CD4-positive, alpha-beta T cell (primary cell): ENCODE results near the gene ARCN1. TPM values are rescaled to one million over a fixed set of nuclear protein-coding genes. Genes with fewer than 3 reads are reported as not detected.

Experiments used
- ATAC-seq: fragments of 200-7000 bp; cut with Tn5 transposase; one replicate; pipeline ENCODE4 v1.10.0; 2022; ENCODE audit warnings: mild to moderate bottlenecking; ENCODE audit not compliant: poor library complexity
- CTCF ChIA-PET: fragments of 350-600 bp; sonication (Branson Sonifier 250); formaldehyde crosslinking; loops from one replicate; lab custom pipeline; 2021; ENCODE audit warnings: antibody characterized with exemption, inconsistent platforms; lab: Charles Lee
- POLR2A ChIA-PET: fragments of 350-600 bp; sonication (Branson Sonifier 250); formaldehyde crosslinking; loops from one replicate; lab custom pipeline; 2021; ENCODE audit warnings: antibody characterized with exemption, inconsistent platforms; lab: Charles Lee
- DNase-seq, 14 experiments: peaks; one replicate each; pipeline ENCODE4 v3.0.0-alpha.2; 2013 to 2020; ENCODE audit warnings: mixed read lengths in 2 of 14
- H3K27ac ChIP-seq, 2 donors: one replicate each; pipeline versions ENCODE4 v1.5.1 to v1.7.0; 2013; ENCODE audit warnings: low read length in 2 of 2, low read depth in 1 of 2, mild to moderate bottlenecking in 1 of 2
- H3K27me3 ChIP-seq, 2 experiments: 1 replicate in 1 of 2; 2 replicates in 1 of 2; pipeline versions ENCODE4 v1.6.1 to v1.7.0; 2013; ENCODE audit warnings: low read length in 2 of 2, control low read depth in 1 of 2, mild to moderate bottlenecking in 1 of 2, moderate library complexity in 1 of 2; ENCODE audit not compliant: insufficient read depth in 2 of 2, control insufficient read depth in 1 of 2
- H3K36me3 ChIP-seq: one replicate; pipeline ENCODE4 v1.6.1; 2013; ENCODE audit warnings: low read length, control low read depth; ENCODE audit not compliant: insufficient read depth
- H3K4me1 ChIP-seq: one replicate; pipeline ENCODE4 v1.6.1; 2013; ENCODE audit warnings: low read length, control low read depth; ENCODE audit not compliant: insufficient read depth
- H3K4me3 ChIP-seq: one replicate; pipeline ENCODE4 v1.5.1; 2013; ENCODE audit warnings: mild to moderate bottlenecking, low read length, moderate library complexity
- H3K9me3 ChIP-seq, 2 experiments: 1 replicate in 1 of 2; 2 replicates in 1 of 2; pipeline versions ENCODE4 v1.6.1 to v1.7.0; 2013; ENCODE audit warnings: low read length in 2 of 2, mild to moderate bottlenecking in 2 of 2, control low read depth in 1 of 2, moderate library complexity in 1 of 2; ENCODE audit not compliant: control insufficient read depth in 1 of 2, insufficient read depth in 1 of 2
- H3K27ac Mint-ChIP-seq: one replicate; pipeline ENCODE4 v1.8.0; 2020; ENCODE audit warnings: mixed read lengths
- H3K27me3 Mint-ChIP-seq: one replicate; pipeline ENCODE4 v1.8.0; 2021; ENCODE audit warnings: mixed read lengths
- H3K36me3 Mint-ChIP-seq: one replicate; pipeline ENCODE4 v1.8.0; 2021; ENCODE audit warnings: low read depth, mixed read lengths
- H3K4me1 Mint-ChIP-seq: one replicate; pipeline ENCODE4 v1.8.0; 2021; ENCODE audit warnings: low read depth, mixed read lengths
- H3K4me3 Mint-ChIP-seq: one replicate; pipeline ENCODE4 v1.8.0; 2020; ENCODE audit warnings: mild to moderate bottlenecking, mixed read lengths
- H3K9me3 Mint-ChIP-seq: one replicate; pipeline ENCODE4 v1.8.0; 2020; ENCODE audit warnings: mixed read lengths
- CTCF ChIP-seq: fragments of 200-600 bp; IDR thresholded peaks from one replicate; pipeline ENCODE4 v1.8.0; 2022; ENCODE audit warnings: antibody characterized with exemption, mild to moderate bottlenecking
- intact Hi-C, 2 experiments: fragments of 100-400 bp; cut with DNase I in 1 of 2; cut with micrococcal nuclease in 1 of 2; formaldehyde crosslinking; loops; one replicate each; pipeline versions ENCODE4 v1.15.1 to v1.9.0; 2023 to 2025; cut with DNase I, micrococcal nuclease
- total RNA-seq, 174 experiments: library from RNA in 2 of 174; stranded (reverse) in 2 of 174; gene quantifications; one replicate each; pipeline ENCODE4 v1.2.3 and lab custom pipeline; 2021 to 2026

Gene ARCN1
- total RNA-seq, 2 experiments from 2014 or later = 73.7 to 78.6 TPM

- H3K4me1 Mint-ChIP-seq = no peaks in the 10 kb centered on the region
- H3K4me3 ChIP-seq = no peak overlapping the region
- DNase-seq (no peak), ATAC-seq (no peak)
- ChIA-PET CTCF (no interaction called here), POLR2A (no interaction called here)
- intact Hi-C loops = no loop called here
- H3K27ac Mint-ChIP-seq = no peak overlapping the region
- H3K27me3 ChIP-seq = no peaks in the 10 kb centered on the region
- H3K36me3 Mint-ChIP-seq = peaks cover 51% of the 10 kb centered on the region
- TF ChIP-seq CTCF = no peak
- no peaks in the 10 kb centered on the region for H3K27me3 Mint-ChIP-seq
- no peak overlapping the region for H3K4me3 Mint-ChIP-seq
- H3K4me1 ChIP-seq = no peaks in the 10 kb centered on the region
- H3K9me3 Mint-ChIP-seq = no peaks in the 10 kb centered on the region
- H3K36me3 ChIP-seq = peaks cover 37% of the 10 kb centered on the region
- no peak overlapping the region for H3K27ac ChIP-seq
- H3K9me3 ChIP-seq = no peaks in the 10 kb centered on the region
Measured at GRCh38 chr11:118552341-118552740, 19.9 kb upstream of the ARCN1 start.

- TF ChIP-seq CTCF = no peak
- ChIA-PET POLR2A (no interaction called here), CTCF (no interaction called here)
- Histone ChIP-seq H3K4me1 (peaks cover 8% of the 10 kb centered on the region), H3K9me3 (no peaks in the 10 kb centered on the region), H3K4me3 (no peak overlapping the region), H3K27ac (no peak overlapping the region), H3K36me3 (peaks cover 9% of the 10 kb centered on the region), H3K27me3 (no peaks in the 10 kb centered on the region)
- ATAC-seq (no peak), DNase-seq (no peak)
- H3K27ac Mint-ChIP-seq = no peak overlapping the region
- peaks cover 35% of the 10 kb centered on the region for H3K36me3 Mint-ChIP-seq
- no peaks in the 10 kb centered on the region for H3K9me3 Mint-ChIP-seq
- intact Hi-C loops = no loop called here
- peaks cover 18% of the 10 kb centered on the region for H3K4me1 Mint-ChIP-seq
- no peaks in the 10 kb centered on the region for H3K27me3 Mint-ChIP-seq
- H3K4me3 Mint-ChIP-seq = no peak overlapping the region
Measured at GRCh38 chr11:118560806-118561205, 11.4 kb upstream of the ARCN1 start.

GRCh38 chr11:118565051-118565450 is 7.2 kb upstream of the ARCN1 start:
- ChIA-PET CTCF (no interaction called here), POLR2A (no interaction called here)
- Mint-ChIP-seq H3K27ac (peak overlapping the region; percentile 95), H3K27me3 (no peaks in the 10 kb centered on the region), H3K4me1 (peaks cover 22% of the 10 kb centered on the region), H3K4me3 (peak overlapping the region; percentile 65), H3K36me3 (peaks cover 9% of the 10 kb centered on the region), H3K9me3 (no peaks in the 10 kb centered on the region)
- no peak overlapping the region for H3K4me3 ChIP-seq
- H3K27ac ChIP-seq = no peak overlapping the region
- H3K9me3 ChIP-seq = no peaks in the 10 kb centered on the region
- TF ChIP-seq CTCF = no peak
- no peaks in the 10 kb centered on the region for H3K27me3 ChIP-seq
- H3K36me3 ChIP-seq = peaks cover 2% of the 10 kb centered on the region
- DNase-seq (peak in 1 of 14 experiments; percentile 13), ATAC-seq (no peak)
- peaks cover 12% of the 10 kb centered on the region for H3K4me1 ChIP-seq
- intact Hi-C loops = loop anchor here (2.0 to 5.0 kb wide), 3 partner anchors 32 to 418 kb away; partner anchors contain the start of gene TMEM25 (in 1 of the 2)
